GM21515 (cell line): ENCODE data around the gene OR5V1.
"Not testable (repeated sequence)": the region's sequence is repeated elsewhere in the genome, so short reads cannot be mapped to it uniquely, and the experiment has no call there.

Source experiments
- ATAC-seq: cut with Tn5 transposase; IDR thresholded peaks from one replicate; pipeline ENCODE4 v1.9.1; 2021; ENCODE audit not compliant: unreplicated experiment

The OR5V1 gene

GRCh38 chr6:29368765-29369164, at the start of gene OR5V1:
Gene OR5V1 (minus strand): TSS chr6:29368865. CDS start chr6:29356195, 12,670 bp downstream.
- no peak for ATAC-seq

DNA sequence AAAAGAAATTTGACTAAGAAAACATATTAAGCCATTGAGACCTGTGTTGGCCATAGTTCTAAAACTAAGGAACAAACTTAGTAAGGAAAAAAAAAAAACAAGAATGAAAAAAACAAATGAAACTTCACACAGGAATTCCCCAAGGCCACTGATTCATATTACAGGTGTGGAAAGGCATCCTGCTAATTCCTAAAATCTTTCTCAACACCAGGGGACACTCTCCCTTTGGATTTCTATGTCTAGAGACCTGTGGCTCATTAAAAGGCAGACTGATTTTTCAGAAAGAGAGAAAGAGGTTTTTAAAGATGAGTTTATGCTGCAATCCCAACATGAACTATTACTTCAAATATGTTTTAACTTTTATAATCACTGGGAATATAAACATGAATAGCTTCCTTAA, 45.9 kb upstream of the OR5V1 start, which contains the start of gene OR12D1:
OR12D1 (plus strand) TSS at position 341 of the 400 bp plus-strand sequence.
- ATAC-seq, result no peak

DNA sequence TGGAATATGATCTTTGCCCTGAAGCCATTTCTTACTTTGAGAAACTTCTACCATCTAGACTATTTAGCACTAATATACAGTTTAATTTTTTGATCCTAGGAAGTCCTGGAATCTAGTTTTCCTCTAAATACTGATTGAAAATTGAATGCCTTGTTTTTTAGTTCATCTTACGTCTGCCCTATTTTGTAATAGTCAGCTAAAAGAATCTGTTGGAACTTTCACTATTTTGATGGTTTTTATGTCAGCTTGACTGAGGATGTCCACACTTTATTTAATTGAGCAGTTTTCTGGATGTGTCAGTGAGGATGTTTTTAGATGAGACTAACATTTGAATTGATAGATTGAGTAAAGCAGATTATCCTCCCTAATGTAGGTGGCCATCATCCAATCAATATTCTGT, 35.1 kb upstream of the OR5V1 start:
- ATAC-seq, result no peak

GRCh38 chr6:29399525-29399924, 30.9 kb upstream of the OR5V1 start:
- no peak for ATAC-seq

GRCh38 chr6:29395331-29395730, 26.7 kb upstream of the OR5V1 start, which contains the start of gene OR12D2:
Gene OR12D2 (plus strand): TSS chr6:29395631. CDS start chr6:29396700, 1,069 bp downstream.
- no peak for ATAC-seq

DNA sequence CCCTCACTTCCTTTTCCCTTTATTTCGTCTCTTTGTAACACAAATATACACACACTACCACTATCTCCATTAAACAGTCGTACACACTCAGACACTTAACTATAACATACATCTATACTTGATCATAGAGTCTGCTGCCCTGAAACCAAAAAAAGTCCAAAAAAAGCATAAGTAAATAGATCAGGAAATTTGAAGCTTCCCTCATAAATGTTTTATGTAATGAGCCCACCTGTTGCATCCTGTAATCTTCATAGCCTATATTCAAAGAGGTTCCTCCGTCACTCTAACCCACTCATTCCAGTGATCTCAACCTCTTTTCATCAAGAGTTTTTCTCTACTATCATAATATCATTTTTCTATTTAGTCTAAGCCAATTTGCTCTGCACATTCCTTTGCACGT, 19.9 kb upstream of the OR5V1 start:
- ATAC-seq, result no peak

- no peak for ATAC-seq
Measured at GRCh38 chr6:29376003-29376402, 7.3 kb upstream of the OR5V1 start.

DNA sequence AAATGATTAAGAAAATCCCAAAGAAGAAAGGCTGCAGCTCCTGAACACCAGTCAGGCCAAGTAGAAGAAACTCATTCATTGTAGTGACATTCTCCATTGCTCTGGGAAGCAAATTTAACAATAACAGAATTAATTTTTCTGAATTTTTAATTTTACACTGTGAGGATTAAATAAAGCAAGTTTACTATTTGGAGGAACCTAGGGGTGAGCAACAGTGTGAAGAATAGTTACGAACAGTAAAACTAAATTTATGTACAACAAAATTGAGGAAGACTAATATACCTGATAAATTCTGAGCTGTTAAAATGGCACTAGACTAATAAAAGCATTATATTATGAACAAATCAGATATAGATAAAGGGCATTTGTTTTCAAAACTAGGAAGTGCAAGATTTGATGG, 6.5 kb upstream of the OR5V1 start, which contains the start of gene OR12D3:
OR12D3 (minus strand) TSS at position 101 of the 400 bp plus-strand sequence; CDS start at position 97, 4 bp downstream.
- ATAC-seq, result no peak

DNA sequence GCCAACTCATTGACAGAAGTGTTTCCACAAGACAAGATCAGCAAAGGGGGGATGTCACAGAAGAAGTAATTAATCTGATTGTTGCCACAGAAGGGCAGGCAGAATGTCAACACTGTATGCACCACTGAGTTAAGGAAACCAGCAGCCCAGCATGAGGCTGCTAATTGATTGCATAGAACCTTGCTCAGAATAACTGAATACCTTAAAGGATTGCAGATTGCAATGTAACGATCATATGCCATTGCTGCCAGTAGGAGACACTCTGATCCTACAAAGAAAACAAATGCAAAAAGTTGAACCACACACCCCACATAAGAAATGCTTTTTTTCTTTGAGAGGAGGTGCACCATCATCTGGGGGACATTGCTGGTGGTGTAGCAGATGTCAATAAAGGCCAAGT, 13.1 kb downstream of the OR5V1 start:
- no peak for ATAC-seq

DNA sequence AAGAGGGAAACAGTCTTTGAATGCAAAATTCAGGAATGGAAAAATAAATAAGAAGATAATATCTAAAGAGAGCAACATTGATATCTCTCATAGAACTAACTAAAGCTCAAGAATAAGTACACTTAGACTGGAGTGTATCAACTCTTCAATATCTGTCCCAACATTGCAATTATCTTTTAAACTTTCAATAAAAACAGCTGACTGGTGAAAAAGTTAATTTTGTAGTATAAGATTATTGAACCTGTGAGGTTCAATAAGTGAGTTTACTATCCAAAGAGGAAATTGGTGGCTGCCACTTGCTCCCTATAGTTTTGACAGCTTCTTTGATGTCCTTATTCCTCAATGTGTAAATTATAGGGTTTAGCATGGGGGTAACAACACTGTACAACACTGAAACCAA, 13.7 kb downstream of the OR5V1 start:
- no peak for ATAC-seq

- ATAC-seq, result not testable (repeated sequence)
Measured at GRCh38 chr6:29349348-29349747, 19.3 kb downstream of the OR5V1 start.

GRCh38 chr6:29345380-29345779, 23.3 kb downstream of the OR5V1 start:
- no peak for ATAC-seq

- no peak for ATAC-seq
Measured at GRCh38 chr6:29336269-29336668, 32.4 kb downstream of the OR5V1 start.

- ATAC-seq, result no peak
Measured at GRCh38 chr6:29332676-29333075, 36.0 kb downstream of the OR5V1 start.

GRCh38 chr6:29325777-29326176, 42.9 kb downstream of the OR5V1 start:
- no peak for ATAC-seq

DNA sequence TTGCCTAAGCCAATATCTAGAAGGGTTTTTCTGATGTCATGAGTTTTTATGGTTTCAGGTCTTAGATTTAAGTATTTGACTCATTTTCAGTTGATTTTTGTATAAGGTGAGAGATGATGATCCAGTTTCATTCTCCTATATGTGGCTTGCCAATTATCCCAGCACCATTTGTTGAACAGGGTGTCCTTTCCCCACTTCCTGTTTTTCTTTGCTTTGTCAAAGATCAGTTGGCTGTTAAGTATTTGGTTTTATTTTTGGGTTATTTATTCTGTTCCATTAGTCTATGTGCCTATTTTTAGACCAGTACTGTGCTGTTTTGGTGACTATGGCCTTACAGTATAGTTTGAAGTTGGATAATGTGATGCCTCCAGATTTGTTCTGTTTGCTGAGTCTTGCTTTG, 45.3 kb downstream of the OR5V1 start:
- not testable (repeated sequence) for ATAC-seq

DNA sequence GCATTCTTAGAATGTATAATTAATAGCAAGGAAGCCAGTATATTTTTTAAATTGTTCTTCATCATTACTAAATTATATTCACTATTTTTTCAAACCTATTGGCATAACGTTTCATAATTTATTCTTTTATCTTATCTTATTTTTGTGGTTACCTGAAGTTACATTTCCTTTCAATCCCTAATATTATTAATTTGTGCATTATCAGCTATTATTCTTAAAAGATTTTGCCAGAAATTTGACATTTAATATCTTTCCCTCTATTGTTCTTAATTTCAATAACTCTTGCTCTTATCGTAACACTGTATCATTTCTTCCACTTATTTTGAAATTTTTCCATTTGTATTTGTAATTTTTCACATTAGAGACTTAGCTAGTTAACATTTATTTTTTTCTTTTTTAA, 48.7 kb downstream of the OR5V1 start:
- ATAC-seq, result no peak
